GM19324 (cell line): Measurements from ENCODE around the gene RPL19.

Source experiments
- ATAC-seq: cut with Tn5 transposase; IDR thresholded peaks from one replicate; pipeline ENCODE4 v1.9.1; 2021; ENCODE audit warnings: mild to moderate bottlenecking, moderate library complexity; ENCODE audit not compliant: unreplicated experiment, low FRiP score

RPL19 gene

GRCh38 chr17:39222866-39223834 lies 23.1 kb downstream of the RPL19 start:
- ATAC-seq = no peak

DNA sequence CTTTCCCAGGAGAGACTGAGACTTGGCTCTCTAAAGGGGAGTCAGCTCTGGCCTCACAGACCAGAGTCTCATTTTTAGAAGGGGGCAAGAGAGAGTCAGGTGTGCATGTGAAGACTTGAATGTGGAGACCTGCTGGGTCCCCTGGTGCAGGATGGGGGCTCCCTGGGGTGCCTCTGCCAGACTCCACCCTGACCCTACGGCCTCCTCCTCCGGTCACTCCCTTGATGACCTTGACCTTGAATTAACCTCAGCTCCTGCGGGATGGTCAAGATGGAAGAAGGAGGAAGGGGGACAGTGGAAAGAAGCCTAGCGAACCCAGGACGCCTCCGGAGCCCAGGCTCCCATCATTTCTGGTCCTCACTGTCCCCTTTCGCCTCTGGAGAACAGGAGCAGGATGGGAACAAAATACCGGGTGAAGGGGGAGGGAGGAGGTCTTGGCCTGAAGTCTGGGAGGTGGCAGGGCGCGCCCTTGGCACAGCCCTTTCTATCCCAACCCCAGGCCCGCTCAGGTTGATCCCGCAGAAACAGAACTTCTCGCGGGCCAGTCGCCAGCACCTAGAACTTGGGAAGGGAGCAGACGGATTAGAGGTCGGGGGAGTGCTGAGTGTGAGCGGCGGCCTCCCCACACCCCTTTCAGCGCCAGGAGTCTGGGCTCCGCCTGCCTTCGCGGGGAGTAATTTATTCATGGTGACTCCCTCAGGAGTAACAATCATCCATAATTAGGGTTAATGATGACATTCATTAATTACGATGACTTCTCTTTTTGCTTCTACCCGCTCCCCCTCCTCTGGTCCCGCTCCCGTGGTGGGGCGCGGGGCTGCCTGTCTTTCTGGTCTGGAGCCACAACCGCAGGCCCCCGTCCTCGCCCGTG lies 24.1 kb downstream of the RPL19 start:
- no peak for ATAC-seq

DNA sequence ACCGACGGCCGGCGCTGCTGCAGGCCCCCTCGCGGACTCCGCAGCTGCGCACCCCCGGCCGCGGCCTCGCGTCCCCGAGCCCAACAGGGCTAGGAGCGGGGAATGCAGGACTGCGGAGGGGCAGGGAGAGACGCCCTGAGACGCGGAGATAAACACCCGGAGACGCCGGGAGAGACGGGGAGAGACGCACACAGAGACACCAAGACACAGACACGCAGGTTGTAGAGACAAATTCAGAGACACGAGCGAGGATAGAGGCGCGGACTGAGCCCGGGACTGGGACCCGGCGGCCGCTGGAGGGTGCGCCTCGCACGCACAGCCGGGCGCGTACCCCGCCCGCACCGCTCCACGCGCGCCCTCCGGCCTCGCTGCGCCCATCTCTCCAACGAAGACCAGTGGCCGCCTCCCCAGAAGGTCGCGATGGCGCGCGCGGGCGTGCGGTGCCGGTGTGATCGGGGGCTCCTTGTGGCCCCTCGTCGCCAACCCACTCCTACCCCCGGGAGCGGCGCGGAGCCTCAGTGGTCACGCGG lies 24.8 kb downstream of the RPL19 start:
- ATAC-seq = no peak

DNA sequence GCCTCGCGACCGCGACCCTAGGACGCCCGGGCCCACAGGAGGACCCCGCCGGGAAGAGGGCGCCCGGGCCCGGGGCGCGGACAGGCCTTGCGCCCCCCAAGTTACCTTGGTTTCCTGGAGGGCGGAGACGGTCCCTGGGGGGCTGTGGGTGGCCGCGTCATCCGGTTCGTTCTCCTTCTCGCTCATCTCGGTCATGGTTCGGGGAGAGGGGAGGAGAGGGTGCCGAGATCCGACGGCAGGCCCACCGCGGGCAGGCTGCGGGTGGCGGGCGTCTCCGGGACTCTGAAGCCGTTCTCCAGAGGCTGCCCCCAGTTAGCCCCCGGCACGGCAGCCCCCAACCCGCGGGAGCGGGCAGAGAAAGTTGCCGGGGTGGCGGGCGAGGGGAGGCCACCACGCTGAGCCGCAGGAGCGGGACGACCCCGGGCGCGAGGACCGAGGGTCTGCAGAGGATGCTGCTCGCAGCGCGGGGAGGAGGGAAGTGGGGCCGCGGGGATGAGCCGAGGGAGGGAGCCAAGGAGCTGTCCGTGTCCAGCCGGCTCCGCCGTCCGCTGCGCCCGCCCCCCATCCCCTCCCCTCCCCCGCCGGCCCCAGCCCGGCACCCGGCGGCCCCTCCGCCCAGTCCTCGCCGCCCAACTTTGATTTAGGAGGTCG lies 25.4 kb downstream of the RPL19 start, which contains the start of gene STAC2:
TSS of gene STAC2 (minus strand) at position 638 of the 651 bp plus-strand sequence. CDS start at position 195, 443 bp downstream.
- ATAC-seq = no peak

- ATAC-seq = no peak
Observed at GRCh38 chr17:39225959-39226683, 26.0 kb downstream of the RPL19 start.

DNA sequence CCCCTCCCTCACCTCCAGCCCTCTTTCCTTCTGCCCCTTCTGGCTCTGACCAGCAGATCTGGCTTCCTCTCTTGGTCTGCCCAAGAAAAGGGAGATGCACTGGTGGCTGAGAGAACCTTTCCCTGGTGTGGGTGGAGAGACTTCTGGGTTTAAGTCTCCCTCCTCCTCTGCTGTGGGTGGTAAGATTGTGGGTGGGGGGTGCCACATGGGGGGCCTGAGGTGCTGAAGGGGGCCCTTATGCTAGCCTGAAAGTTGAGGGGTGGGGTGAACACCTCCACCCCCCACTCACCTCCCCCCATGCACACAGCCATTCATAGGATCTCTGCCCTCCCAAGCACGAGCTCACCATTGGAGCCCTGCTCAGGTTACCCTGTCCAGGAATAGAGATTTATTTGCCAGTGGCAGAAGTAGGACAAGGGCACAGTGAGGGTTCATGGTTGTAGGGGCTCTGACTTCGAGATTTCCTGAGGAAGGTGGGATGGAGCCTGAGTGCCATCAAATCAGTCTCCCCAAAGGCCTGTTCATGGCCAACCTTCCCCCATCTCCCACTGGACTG lies 27.4 kb downstream of the RPL19 start:
- ATAC-seq = no peak

- ATAC-seq = no peak
Observed at GRCh38 chr17:39229274-39229913, 29.3 kb downstream of the RPL19 start.

GRCh38 chr17:39230361-39230760 lies 30.3 kb downstream of the RPL19 start:
- ATAC-seq = no peak

GRCh38 chr17:39231091-39231561 lies 31.0 kb downstream of the RPL19 start:
- no peak for ATAC-seq

DNA sequence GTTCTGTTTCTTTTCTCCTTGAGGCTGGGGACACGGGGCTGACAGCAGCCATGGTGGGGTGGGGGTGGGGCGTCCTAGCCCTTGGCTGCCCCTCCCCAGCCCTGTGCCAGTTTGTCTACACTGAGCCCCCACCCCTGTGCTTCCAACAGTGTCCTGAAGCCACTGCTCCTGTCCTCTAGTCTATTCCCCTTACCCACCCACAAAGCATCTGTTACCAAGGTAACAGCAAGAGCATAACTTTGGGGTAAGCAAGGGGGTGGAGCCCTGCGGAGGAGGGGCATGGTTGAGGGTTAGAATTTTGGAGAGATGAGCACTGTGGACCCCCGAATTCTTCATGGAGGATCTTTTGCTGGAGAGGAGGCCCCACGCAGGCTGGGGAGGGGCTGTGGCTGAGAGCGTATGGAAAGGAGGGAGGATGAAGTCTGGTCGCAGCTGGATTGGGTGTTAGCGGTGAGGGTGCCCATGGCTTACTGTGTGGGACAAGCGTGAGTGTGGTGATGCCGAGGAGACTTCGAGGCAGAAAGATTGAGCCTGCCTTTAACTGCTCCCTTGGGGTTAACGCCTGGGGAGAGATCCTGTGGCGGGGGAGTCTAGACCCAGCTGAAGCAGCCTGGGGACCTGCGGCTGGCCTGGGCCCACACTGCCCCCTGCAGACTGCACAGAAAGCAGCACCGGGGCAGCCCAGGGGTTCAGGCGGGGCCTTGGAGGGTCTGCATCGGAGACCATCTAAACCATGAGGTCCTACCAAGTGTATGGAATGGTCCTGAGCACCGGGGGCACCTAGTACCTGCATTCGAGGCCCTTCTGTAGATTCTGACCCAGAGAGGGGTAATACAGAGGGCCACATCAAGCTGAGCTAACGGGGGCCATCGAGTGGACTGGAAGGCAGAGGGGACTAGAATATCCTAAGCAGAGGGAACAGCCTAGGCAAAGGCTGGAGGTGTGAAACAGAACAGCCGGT lies 31.8 kb downstream of the RPL19 start:
- ATAC-seq = no peak

DNA sequence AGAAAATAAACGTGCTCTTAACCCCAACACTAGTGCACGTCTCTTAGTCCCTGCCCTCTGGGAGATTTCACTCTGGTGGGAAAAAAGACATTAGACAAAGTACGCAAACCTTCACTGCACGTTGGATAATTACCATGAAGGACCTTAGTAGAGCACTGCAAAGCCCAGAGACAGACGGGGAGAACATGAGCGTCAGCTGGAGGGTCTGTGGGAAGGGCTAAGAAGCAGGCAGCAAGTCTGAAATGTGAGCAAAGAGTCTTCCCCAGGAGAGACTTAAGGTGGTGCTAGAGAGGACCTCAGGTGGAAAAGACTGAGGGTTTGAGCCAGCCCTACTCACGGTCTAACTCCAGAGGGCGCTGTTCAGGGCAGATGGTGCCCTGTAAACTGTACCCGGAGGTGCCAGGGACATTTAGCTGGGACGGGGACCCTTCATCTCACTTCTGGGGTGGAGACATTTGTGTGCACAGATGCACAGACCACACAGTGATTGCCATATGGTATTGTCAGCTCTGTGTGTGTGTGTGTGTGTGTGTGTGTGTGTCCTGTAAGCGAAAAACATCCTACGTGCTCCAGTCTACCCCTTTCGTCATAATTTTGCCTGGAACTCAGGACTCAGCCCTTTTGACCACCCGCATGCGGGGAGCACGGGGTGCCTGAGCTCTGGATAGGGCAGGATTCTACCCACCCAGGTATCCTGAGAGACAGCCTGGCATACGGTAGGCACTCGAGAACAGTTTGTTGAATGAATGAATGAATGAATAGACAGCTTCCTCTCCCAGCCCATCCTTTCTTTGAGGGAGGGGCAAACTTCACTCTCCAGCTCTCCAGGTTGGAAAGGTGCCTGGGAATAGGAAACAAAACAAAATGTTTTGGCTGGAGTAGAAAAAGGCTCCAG lies 35.7 kb downstream of the RPL19 start:
- no peak for ATAC-seq

DNA sequence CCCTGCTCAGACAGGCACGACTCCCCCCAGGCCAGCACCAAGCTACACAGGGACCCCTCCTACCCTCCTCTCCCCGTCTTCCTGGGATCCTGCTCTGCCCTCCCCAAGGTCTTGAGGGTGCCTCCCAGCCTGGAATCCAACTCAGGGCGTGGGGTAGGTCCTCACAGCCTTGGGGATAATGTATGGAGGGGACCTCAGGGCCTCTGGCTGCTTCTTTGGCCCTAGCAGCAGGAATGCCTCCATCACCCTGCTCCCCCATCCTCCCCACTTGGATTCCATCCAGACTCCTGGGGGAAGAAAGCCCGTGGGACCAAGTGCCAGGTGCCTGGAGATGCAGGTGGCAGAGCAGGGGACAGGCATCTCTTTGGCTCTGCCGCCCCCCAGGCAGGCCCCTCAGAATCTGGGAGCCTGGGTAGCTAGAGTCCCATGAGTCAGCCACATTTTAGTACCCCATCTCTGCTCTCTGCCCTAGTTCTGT lies 36.4 kb downstream of the RPL19 start:
- no peak for ATAC-seq

GRCh38 chr17:39236981-39237441 lies 36.9 kb downstream of the RPL19 start:
- ATAC-seq = no peak

- no peak for ATAC-seq
Observed at GRCh38 chr17:39237586-39237985, 37.5 kb downstream of the RPL19 start.

DNA sequence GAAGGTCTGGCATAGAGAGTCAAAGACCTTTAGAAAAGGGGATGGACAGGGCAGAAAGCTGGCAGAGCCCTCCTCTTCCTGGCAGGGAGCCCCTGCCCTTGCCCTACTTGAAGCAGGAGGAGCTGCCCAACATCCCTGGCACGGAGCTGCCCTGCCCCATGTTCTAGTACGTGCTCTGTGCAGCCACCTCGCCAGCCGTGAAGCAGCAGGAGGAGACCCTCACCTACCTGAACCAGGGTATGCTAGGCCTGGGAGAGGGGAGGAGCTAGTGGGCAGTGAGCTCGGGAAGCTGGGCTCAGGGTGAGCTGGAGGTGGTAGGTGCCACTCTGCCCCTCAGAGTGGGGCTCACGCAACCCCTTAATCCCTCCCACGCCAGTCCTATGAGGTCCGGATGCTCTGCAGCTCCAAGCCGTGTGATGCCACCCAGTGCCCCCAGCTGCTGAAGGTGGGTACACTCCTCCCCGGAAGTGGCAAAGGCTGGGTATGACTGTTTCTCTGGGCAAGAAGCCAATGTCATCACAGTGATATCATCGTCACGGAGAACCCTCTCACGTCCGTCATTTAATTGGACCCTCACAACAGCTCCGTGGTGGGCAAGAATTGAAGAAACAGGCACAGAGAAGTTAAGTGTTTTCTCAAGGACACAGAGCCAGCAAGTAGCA lies 38.4 kb downstream of the RPL19 start:
- no peak for ATAC-seq
